Sigmoid colon (tissue), 4 donors: ENCODE results near the gene PADI1.

Source experiments
- POLR2A ChIP-seq, 2 donors: fragments of 450-650 bp; IDR thresholded peaks; one replicate each; pipeline ENCODE4 v1.6.1; 2016; ENCODE audit warnings: antibody characterized with exemption in 2 of 2, mild to moderate bottlenecking in 2 of 2, moderate library complexity in 2 of 2
- POLR2AphosphoS5 ChIP-seq, 4 donors: sonication (generic); formaldehyde crosslinking; IDR thresholded peaks; one replicate each; pipeline ENCODE4 v1.6.1; 2017; ENCODE audit warnings: antibody characterized with exemption in 4 of 4

DNA sequence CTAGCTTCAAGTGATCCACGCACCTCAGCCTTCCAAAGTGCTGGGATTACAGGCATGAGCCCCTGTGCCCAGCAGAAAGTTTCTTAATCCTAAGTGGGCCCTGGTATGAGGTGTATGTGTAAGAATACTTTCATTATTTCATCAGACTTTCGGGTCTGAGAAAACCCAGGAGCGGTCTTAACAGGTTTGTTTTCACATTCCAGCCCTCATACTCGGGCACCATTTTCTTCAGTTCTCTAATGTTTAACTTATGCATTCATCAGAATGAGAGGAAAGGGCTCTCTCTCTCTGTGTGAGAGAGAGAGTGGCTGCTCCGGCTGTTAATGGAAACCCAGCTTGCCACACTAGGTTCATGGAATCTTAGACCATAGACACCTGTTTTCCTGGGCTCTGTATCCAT is 4.2 kb upstream of the PADI1 start:
- no peak for TF ChIP-seq POLR2AphosphoS5 (IDR thresholded peaks at IDR 0.05)
- TF ChIP-seq POLR2A (IDR thresholded peaks at IDR 0.05) = no peak
